OCI-LY1 (cell line): ENCODE data around the gene PDE3A.

Experiments used
- EZH2 ChIP-seq: fragments of 200-600 bp; sonication (generic), shearing (Covaris generic); IDR thresholded peaks from 2 replicates; pipeline ENCODE4 v1.8.0; 2017; ENCODE audit warnings: borderline replicate concordance, mixed run types, mild to moderate bottlenecking, antibody characterized with exemption, low read length, moderate library complexity, mixed read lengths
- TF ChIP-seq, protein P1 (sequence below): fragments of 200-600 bp; sonication (generic), shearing (Covaris generic); IDR thresholded peaks from 2 replicates; pipeline ENCODE4 v1.5.1; 2017; ENCODE audit warnings: mild to moderate bottlenecking, antibody characterized with exemption, low read length, moderate library complexity, mixed read lengths

GRCh38 chr12:20577054-20577453 is 208.7 kb downstream of the PDE3A start:
- TF ChIP-seq, protein P1, sequence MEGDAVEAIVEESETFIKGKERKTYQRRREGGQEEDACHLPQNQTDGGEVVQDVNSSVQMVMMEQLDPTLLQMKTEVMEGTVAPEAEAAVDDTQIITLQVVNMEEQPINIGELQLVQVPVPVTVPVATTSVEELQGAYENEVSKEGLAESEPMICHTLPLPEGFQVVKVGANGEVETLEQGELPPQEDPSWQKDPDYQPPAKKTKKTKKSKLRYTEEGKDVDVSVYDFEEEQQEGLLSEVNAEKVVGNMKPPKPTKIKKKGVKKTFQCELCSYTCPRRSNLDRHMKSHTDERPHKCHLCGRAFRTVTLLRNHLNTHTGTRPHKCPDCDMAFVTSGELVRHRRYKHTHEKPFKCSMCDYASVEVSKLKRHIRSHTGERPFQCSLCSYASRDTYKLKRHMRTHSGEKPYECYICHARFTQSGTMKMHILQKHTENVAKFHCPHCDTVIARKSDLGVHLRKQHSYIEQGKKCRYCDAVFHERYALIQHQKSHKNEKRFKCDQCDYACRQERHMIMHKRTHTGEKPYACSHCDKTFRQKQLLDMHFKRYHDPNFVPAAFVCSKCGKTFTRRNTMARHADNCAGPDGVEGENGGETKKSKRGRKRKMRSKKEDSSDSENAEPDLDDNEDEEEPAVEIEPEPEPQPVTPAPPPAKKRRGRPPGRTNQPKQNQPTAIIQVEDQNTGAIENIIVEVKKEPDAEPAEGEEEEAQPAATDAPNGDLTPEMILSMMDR, result no peak
- TF ChIP-seq EZH2, result no peak
